GM19328 (cell line): ENCODE results near the gene TUBGCP2.

Source experiments
- ATAC-seq: cut with Tn5 transposase; IDR thresholded peaks from one replicate; pipeline ENCODE4 v1.9.1; 2021; ENCODE audit warnings: mild to moderate bottlenecking, moderate library complexity; ENCODE audit not compliant: unreplicated experiment

Gene TUBGCP2

GRCh38 chr10:133342942-133343341 is 34.3 kb upstream of the TUBGCP2 start:
- ATAC-seq: no peak

GRCh38 chr10:133341983-133342382 is 33.3 kb upstream of the TUBGCP2 start:
- no peak for ATAC-seq

DNA sequence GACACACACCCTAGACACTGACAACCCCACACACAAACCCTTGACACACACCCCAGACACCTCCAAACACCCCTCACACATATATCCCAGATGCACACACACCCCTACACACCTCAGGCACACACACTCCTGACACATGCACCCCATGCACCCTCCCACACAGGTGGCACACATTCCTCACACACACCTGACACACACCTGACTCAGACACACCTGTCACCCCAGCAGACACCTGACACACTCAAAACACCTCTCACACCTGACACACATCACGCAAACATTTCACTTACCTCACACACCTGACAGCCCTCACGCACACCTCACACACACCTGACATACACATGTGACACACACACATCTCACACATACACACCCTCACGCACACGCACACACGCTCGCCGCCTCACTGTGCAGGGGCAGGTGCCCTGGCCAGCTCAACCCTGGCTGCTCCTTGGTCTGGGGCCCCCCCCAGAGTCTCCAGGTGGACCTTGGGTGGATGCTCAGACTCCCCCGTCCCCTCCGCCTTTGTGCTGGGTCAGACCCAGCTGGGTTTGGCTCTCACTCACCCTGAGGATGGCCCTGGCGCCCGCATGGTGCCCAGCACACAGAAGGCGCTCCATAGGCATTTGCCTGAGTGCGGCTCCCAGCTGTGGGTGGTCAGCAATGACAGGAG is 31.2 kb upstream of the TUBGCP2 start:
- no peak for ATAC-seq

GRCh38 chr10:133338080-133339071 is 29.7 kb upstream of the TUBGCP2 start:
- ATAC-seq: no peak

DNA sequence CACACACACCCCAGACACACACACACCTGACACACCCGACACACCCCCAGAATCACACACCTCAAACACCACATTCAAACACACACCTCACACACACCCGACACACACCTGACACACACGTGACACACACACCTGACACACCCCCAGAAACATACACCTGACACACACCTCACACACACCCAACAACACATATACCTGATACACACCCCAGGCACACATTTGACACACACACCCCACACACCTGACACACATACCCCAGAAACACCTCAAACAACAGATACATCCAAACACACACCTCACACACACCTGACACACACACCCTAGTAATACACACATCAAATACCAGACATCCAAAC is 28.7 kb upstream of the TUBGCP2 start:
- ATAC-seq: no peak

DNA sequence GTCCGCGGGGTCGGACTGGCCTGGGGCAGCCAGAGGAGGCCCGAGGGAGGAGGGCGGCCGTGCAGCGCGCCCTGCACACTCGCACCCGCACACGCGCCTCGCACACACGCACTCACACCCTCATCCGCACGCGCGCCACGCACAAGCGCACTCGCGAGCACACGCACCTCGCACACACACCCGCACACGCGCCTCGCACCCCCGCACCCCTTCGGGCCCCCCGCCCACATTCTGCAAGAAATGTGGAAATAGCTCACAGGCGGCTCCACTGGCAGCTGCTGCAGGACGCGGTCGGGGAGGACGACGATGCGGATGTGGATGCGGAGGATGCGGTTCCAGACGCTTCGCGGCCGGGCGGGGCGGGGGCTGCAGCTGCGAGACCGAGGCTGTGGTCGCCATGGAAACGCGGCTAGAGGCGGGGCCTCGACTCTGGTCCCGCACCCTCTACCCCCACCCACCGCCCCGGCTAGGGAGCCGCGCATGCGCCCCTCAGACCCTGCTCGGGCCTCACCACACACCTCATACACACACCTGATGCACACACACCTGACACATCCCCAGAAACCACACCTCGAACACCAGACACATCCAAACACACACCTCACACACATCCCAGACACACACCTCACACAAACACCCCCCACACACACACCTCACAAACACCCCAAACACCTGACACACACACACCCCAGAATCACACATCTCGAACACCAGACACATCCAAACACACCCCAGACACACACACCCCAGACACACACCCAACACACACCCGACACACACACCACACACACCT is 28.1 kb upstream of the TUBGCP2 start, which contains the start of gene CALY:
TSS of gene CALY (minus strand) at position 320 of the 793 bp plus-strand sequence. CDS start 7,907 bp downstream, outside the sequence.
- no peak for ATAC-seq

- ATAC-seq: no peak
These were observed 27.5 kb upstream of the TUBGCP2 start for GRCh38 chr10:133336118-133336576.

DNA sequence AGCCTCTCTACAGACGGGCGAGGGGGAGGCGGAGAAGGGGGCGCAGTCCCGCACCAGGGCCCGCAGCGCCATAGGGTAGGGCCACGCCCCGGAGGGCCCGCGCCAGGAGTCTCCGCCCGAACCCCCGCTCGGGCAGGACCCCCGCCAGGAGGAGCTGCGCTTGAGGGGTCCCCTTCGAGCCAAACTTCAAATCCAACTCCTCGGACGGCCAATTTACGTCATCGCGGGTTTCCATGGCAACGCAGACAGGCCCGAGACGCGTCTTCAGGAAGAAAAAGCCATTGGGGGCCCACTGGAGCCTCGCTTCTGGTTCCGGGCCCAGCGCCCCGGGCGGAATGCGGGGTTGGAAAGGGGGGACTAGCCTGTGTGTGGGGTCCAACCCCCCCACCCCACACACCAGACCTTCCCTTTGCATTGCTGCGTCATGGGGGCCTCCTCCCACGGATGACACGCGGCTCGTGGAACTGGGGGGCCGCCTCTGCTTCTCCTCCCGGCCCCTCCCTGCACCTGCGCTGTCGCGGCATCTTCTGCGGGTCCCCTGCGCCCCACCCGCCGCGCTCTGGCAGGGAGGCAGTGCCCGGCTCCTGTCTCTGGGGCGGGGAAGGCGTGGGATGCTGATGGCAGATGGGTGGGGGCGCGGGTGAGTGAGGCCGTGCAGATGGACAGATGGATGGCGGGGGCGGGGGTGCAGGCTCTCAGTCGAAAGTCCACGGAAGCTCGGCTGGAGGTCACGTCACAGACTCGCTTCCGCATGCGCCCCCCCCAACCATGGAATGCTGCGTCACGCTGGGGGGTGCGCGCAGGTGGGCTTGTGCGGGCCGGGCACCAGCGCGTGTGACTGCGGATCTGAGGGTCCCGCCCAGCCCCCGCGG is 26.8 kb upstream of the TUBGCP2 start:
- ATAC-seq: no peak

DNA sequence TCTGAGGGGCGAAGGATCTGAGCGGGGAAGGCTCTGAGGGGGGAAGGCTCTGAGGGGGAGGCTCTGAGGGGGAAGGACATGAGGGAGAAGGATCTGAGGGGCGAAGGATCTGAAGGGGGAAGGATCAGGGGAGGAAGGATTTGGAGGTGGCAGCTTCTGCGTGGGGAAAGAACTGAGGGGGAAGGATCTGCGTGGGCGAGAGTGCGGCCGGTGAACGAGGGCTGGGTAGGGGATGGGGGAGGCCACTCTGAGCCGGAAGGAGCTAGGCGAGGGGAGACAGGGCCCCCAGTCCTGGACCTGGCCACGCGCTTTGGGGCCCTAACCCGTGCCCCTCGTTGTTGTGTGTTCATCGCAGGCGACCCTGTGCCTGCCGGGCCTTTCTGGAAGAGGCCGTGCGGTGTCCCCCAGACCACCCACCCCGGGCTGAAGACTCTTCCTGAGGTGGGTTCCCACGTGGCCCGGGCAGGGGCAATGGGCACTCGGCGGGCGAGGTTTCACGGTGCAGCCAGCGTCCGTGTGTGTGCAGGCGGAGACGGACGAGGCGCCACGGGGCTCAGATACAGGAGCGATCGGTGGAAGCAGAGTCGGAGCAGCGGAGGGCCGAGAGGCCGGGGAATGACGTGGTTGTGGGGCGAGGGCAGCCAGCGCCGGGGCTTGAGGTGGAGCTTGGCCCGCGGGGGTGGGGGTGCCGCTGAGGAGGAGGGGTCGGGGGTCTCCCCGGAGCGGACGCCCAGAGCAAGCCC is 26.0 kb upstream of the TUBGCP2 start:
- ATAC-seq: no peak

GRCh38 chr10:133332936-133333699 is 24.4 kb upstream of the TUBGCP2 start:
- no peak for ATAC-seq

DNA sequence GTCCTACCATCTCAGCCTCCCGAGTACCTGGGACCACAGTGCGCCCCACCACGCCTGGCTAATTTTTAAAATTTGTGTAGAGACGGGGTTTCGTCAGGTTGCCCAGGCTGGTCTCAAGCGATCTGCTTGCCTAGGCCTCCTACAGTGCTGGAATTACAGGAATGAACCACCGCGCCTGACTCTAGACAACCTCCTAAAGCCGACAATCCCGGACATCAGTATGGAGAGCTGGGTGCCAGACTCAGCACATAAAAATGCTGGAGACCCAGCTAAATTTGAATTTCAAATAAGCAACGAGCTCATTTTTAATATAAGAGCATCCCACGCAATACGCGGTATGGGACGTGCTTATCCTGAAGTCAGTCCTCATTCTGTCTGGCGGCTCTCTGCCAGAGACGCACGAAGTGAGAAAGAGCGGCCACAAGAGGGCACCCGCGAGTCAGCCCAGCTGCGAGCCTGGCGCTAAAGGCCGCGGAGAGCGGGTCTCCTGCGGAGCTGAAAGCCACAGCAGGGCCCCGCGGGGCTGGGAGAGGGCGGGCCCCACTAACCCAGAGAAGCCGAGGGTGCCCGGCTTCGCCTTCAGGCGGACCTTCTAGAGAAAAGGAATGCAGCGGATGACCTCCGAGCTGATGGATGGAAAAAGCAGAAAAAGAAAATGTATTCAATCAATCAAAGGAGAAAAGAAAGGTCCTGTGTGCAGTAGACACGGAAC is 21.0 kb upstream of the TUBGCP2 start:
- ATAC-seq: peak; percentile 82

DNA sequence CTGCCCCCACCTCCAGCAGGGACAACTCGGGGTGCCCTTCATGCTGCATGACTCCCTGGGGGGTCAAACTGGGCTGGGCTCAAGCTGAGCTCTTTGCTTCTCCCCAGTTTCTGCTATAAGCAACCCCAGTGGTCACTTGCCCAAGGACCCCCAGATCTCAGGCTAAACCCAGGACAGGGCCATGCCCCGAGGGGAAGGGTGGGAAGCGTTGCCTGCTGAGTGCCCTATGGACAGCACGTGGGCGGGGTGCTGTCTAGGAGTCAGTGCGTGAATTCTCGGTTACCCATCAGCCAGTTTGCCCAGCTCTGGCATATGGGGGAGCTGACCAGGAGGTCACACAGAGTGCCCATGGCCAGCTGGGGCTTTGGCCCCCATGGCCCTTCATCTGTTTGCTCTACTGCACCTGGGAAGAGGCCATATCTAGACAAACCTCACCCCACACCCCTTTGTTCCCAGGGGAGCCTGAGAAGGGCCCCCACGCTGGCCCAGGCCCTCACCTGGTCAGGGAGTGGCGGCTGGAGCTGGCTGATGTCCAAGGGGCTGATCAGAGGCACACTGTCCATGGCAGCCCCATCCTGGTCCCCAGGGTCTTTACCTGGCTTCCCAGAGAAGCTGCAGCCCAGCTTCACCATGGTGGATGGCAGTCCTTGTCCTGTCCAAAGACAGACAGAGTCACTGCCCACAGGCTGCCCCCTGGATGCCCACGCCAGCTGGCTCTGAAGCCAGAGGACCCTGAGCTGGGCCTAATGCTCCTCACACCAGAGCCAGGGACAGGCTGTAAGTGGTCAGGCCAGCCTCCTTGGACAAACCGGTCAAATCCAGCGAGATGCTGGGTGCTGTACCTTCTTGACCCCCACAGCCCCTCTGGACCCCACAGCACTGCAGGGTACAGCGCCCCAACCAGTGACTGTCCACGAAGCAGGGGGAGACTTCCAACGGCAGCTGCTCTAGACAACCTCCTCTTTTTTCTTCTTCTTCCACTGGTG is 20.0 kb upstream of the TUBGCP2 start:
- no peak for ATAC-seq

DNA sequence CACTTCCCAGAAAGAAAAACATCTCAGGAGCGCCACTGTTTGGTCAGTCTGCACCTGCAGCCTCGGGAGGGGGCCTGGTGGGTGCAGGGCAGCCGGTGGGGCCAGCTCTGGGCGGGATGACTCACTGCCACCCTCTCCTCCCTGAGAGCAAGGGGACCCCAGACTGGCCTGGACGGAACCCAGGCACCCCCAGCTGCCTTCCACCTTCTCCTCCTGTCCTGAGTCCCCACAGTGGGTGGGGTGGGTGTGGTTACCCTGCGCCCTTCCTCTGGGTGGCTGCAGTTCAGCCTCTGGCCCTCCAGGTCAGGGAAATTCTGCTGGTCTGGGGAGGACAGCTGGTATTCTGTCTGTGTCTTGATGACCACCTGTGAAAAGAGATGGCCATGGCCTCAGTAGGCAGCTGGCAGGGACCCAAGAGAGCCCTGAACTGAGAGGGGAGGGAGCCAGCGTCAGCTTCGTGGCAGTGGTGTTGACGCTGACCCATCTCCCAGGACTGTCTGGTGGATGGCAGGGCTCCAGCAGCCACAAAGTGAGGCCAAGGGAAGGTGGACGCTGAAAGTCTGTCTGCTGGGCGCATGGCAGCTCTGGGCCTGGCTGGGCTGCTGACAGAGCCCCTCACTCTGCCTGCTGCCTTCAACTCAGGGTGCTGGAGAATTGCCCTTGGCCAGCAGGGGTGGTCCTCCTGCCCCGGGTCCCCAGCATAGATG is 19.1 kb upstream of the TUBGCP2 start:
- no peak for ATAC-seq

GRCh38 chr10:133326745-133327650 is 18.3 kb upstream of the TUBGCP2 start:
- no peak for ATAC-seq

DNA sequence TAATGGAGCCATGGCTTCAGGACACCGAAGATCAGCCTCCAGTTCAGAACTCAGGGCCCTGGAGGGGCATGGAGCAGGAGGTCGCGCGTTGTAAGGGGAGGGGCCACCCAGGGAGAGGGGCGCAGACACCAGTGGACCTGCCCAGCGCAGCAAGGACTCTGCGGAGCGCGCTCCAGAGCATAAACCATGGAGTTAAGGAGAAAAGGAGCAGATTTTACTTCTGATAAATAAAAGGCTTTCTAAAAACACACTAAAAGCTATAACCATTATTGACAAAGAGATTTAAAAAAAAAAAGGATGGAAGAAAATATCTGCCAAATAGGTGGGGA is 17.5 kb upstream of the TUBGCP2 start:
- no peak for ATAC-seq
